Sigmoid colon (tissue), 7 donors: Measurements from ENCODE around the gene RBKS. TPM values are rescaled to one million over a fixed set of nuclear protein-coding genes. Genes with fewer than 3 reads are reported as not detected.

Experiments used
- DNase-seq: peaks from one replicate; pipeline ENCODE4 v3.0.0-alpha.2; 2019
- H3K27ac ChIP-seq, 4 donors: fragments of 200-600 bp; sonication (generic); one replicate each; pipeline ENCODE4 v1.5.1; 2016 to 2019; ENCODE audit warnings: mild to moderate bottlenecking in 1 of 4
- H3K27me3 ChIP-seq, 3 donors: fragments of 200-600 bp; sonication (generic); one replicate each; pipeline ENCODE4 v1.5.1; 2019; ENCODE audit warnings: mild to moderate bottlenecking in 1 of 3
- H3K36me3 ChIP-seq, 4 donors: fragments of 200-600 bp; sonication (generic); one replicate each; pipeline ENCODE4 v1.5.1; 2016 to 2019
- H3K4me1 ChIP-seq, 4 donors: fragments of 200-600 bp; sonication (generic); one replicate each; pipeline ENCODE4 v1.5.1; 2017 to 2019
- H3K4me3 ChIP-seq, 4 donors: fragments of 200-600 bp; sonication (generic); one replicate each; pipeline ENCODE4 v1.5.1; 2017 to 2019; ENCODE audit warnings: mild to moderate bottlenecking in 2 of 4, moderate library complexity in 1 of 4
- H3K9me3 ChIP-seq, 4 donors: fragments of 200-600 bp in 3 of 4; sonication (generic) in 3 of 4; one replicate each; pipeline versions ENCODE4 v1.5.1 to v1.6.1; 2013 to 2019
- EP300 ChIP-seq, 4 donors: sonication (generic); formaldehyde crosslinking; IDR thresholded peaks; one replicate each; pipeline ENCODE4 v1.6.1; 2017; ENCODE audit warnings: antibody characterized with exemption in 4 of 4
- POLR2A ChIP-seq, 2 donors: fragments of 450-650 bp; IDR thresholded peaks; one replicate each; pipeline ENCODE4 v1.6.1; 2016; ENCODE audit warnings: antibody characterized with exemption in 2 of 2, mild to moderate bottlenecking in 2 of 2, moderate library complexity in 2 of 2
- POLR2AphosphoS5 ChIP-seq, 4 donors: sonication (generic); formaldehyde crosslinking; IDR thresholded peaks; one replicate each; pipeline ENCODE4 v1.6.1; 2017; ENCODE audit warnings: antibody characterized with exemption in 4 of 4
- WGBS, 2 donors: extraction: QIAGEN DNeasy Blood & Tissue Kit; methylation state at CpG; one replicate each; pipeline ENCODE4 v1.1.7; 2013; 5-methylcytosine and 5-hydroxymethylcytosine counted together
- intact Hi-C: fragments of 100-400 bp; cut with DNase I; formaldehyde crosslinking; loops from one replicate; pipeline ENCODE4 v1.15.1; 2023
- polyA plus RNA-seq, 3 donors: library from polyadenylated mRNA; stranded (reverse); fragments of 200-250 nt; gene quantifications; one replicate each; pipeline ENCODE4 v1.2.3, GENCODE V29; 2013
- total RNA-seq, 4 donors: library from RNA; depleted of rRNA; stranded (reverse); fragments of >200 nt; gene quantifications; one replicate each; pipeline ENCODE4 v1.1.0, GENCODE V29; 2016
- TF ChIP-seq, protein P1 (sequence below), 4 experiments: fragments of 450-650 bp in 3 of 4; fragments of 200-600 bp in 1 of 4; IDR thresholded peaks; one replicate each; pipeline ENCODE4 v1.5.1; 2016 to 2019; ENCODE audit warnings: antibody characterized with exemption in 4 of 4, mild to moderate bottlenecking in 3 of 4, moderate library complexity in 2 of 4
- donor health status: healthy with polysubstance abuse.
- donor health status: Bipolar disorder and iron deficiency.
- donor health status: healthy.

The RBKS gene
- total and polyA plus RNA-seq, 7 donors = 0.55 to 28.0 (median 3.1) TPM

DNA sequence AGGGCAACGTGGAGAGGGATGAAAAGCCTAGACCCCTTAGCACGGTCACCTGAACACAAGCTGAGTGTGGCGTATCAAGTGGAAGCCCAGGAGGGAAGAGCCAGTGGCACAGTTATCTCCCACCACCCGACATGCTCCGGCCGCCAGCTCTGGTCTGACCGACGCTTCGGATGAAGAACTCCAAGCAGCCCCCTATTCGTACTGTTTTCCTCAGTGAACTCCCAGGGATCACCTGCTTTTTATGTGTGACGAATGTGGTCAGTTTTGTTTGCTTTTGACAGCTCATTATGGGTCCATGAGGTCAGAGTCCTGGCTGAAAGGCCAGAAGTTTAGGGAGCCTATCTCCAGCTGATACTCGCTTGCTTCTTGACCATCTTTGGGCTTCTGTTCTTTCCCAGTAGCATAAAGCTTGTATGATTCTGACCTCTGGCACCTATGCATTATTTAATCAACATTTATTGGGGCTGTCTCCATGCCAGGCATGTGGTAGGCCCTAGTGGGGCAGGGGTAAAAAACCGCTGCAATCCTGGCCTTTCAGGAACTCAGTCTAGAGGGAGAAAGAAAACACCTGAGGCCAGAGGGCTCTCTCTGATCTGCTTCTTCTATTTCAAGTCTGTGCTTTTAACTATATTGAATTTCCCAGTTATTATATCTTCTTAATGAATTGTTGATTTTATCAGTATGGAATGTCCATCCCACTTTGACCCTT lies 151.7 kb downstream of the RBKS start:
- 85 to 92% methylated on average over 13 of the region's 13 CpGs for WGBS, 2 donors
- TF ChIP-seq, protein P1, sequence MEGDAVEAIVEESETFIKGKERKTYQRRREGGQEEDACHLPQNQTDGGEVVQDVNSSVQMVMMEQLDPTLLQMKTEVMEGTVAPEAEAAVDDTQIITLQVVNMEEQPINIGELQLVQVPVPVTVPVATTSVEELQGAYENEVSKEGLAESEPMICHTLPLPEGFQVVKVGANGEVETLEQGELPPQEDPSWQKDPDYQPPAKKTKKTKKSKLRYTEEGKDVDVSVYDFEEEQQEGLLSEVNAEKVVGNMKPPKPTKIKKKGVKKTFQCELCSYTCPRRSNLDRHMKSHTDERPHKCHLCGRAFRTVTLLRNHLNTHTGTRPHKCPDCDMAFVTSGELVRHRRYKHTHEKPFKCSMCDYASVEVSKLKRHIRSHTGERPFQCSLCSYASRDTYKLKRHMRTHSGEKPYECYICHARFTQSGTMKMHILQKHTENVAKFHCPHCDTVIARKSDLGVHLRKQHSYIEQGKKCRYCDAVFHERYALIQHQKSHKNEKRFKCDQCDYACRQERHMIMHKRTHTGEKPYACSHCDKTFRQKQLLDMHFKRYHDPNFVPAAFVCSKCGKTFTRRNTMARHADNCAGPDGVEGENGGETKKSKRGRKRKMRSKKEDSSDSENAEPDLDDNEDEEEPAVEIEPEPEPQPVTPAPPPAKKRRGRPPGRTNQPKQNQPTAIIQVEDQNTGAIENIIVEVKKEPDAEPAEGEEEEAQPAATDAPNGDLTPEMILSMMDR (IDR thresholded peaks at IDR 0.05) = no peak
- TF ChIP-seq EP300 (IDR thresholded peaks at IDR 0.05) = no peak
- no peak for TF ChIP-seq POLR2A (IDR thresholded peaks at IDR 0.05)
- TF ChIP-seq POLR2AphosphoS5 (IDR thresholded peaks at IDR 0.05) = no peak
- no peaks in the 10 kb centered on the region for H3K36me3 ChIP-seq
- no peak overlapping the region for H3K4me3 ChIP-seq
- no peak for DNase-seq
- intact Hi-C loops = no loop called here
- peak overlapping the region in 2 of 4 donors; percentile 50 to 85 for H3K27ac ChIP-seq
- H3K9me3 ChIP-seq = no peaks in the 10 kb centered on the region
- peaks cover 0 to 14% (median 11%) of the 10 kb centered on the region in 4 donors for H3K4me1 ChIP-seq
- no peaks in the 10 kb centered on the region for H3K27me3 ChIP-seq

DNA sequence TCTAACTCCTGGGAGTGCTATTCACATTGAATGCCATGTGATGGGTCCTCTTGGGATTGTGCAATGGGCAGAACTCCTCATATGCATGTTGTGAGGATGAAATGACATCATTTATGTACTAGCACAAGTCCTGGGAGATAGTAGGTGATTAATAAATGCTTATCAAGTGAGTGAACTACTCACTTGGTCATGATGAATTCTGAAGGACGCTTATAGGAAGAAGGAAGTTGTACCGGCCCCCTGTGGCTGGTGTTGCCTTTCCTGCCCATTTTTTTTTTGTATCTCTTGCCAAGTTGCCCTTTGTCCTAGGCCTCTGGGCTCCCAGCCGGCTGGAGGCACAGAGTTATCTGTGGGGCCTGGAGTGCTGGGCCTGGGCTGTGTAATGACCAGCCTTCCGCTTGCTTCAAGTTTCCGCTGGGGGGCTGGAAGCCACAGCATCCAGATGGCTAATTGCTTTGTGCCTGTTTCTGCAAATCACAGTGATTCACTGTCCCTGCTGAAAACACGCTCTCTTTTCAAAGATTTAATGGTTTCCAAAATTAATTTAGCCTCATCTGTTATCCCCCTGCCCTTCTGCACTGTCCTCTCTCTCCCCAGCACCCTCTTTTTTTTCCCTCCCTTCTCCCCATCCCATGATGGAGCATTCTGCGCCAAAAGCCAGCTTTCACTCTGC lies 152.4 kb downstream of the RBKS start:
- H3K9me3 ChIP-seq = no peaks in the 10 kb centered on the region
- H3K27me3 ChIP-seq = no peaks in the 10 kb centered on the region
- no peaks in the 10 kb centered on the region for H3K36me3 ChIP-seq
- DNase-seq = no peak
- 52 to 67% methylated on average over 7 of the region's 7 CpGs for WGBS, 2 donors
- H3K4me1 ChIP-seq = peaks cover 0 to 14% (median 11%) of the 10 kb centered on the region in 4 donors
- no peak for TF ChIP-seq EP300 (IDR thresholded peaks at IDR 0.05)
- no peak for TF ChIP-seq POLR2AphosphoS5 (IDR thresholded peaks at IDR 0.05)
- no peak for TF ChIP-seq POLR2A (IDR thresholded peaks at IDR 0.05)
- TF ChIP-seq, protein P1 (IDR thresholded peaks at IDR 0.05) = no peak
- H3K27ac ChIP-seq = peak overlapping the region in 3 of 4 donors; percentile 77 to 85 (median 79)
- intact Hi-C loops = no loop called here
- no peak overlapping the region for H3K4me3 ChIP-seq

DNA sequence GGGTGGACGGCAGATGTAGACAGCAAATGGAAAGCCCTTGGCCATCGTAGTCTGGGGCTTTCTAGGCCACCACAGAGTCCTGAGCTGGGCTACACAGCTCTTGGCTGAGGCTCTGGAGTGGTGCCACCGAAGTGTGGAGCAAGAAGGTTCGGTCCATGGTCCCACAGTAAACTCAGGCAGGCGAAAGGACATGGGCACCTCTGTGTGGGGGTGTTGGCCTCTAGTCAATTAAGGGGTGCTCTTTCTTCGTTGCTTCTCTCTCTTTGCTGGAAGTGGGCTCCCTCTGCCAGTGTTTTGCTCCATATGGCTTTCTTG lies 153.3 kb downstream of the RBKS start:
- H3K27me3 ChIP-seq = no peaks in the 10 kb centered on the region
- intact Hi-C loops = no loop called here
- H3K4me3 ChIP-seq = no peak overlapping the region
- H3K36me3 ChIP-seq = no peaks in the 10 kb centered on the region
- peaks cover 0 to 14% (median 11%) of the 10 kb centered on the region in 4 donors for H3K4me1 ChIP-seq
- DNase-seq = no peak
- no peaks in the 10 kb centered on the region for H3K9me3 ChIP-seq
- peak overlapping the region; percentile 16 to 85 (median 78) for H3K27ac ChIP-seq
- TF ChIP-seq EP300 (IDR thresholded peaks at IDR 0.05) = no peak
- TF ChIP-seq, protein P1 (IDR thresholded peaks at IDR 0.05) = no peak
- no peak for TF ChIP-seq POLR2A (IDR thresholded peaks at IDR 0.05)
- no peak for TF ChIP-seq POLR2AphosphoS5 (IDR thresholded peaks at IDR 0.05)
- WGBS, 2 donors = 95 to 97% methylated on average over 6 of the region's 6 CpGs

DNA sequence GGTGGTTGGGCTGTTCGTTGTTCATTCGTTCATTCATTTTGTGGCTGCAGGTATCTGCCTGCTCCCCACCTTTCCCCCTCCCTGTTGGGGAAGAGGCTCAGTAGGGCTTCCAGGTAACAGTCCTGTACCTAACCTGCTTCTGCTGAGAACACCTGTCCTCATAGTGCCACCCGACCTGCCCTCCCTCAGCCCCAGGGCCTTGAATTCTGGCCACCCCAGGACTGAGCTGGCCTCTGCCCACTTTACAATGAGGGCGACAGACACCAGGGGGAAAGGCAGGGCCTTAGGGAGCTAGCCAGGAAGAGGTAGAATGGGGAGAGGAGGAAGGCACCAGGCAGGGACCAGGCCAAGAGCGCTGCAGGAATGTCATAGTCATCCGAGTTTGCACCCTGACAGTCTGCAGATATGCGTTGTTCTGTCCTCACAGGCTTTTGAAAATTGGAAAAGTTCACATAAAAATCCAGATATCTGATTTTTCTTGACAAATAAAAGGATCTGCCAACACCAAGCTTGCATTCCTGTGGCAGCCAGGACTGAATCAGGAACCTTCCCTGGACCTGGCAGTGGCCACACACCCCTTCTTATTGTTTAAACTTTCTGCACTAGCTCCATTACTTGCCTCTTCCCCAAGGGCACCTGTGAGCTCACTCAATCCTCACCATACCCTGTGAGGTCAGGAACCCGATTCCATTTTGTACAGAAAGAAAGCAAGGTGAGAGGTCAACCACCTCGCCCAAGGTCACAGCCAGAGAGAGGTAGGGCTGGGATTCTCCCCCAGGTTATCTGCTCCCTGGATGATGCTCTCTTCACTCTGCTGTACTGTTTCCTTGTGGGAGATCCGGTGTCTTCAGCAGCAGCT lies 153.9 kb downstream of the RBKS start:
- Histone ChIP-seq H3K4me1 (peaks cover 0 to 14% (median 11%) of the 10 kb centered on the region in 4 donors), H3K27me3 (no peaks in the 10 kb centered on the region), H3K9me3 (no peaks in the 10 kb centered on the region), H3K4me3 (peak overlapping the region in 3 of 4 donors; percentile 51 to 59 (median 55)), H3K36me3 (no peaks in the 10 kb centered on the region), H3K27ac (peak overlapping the region; percentile 77 to 85 (median 78))
- no peak for DNase-seq
- intact Hi-C loops = no loop called here
- WGBS, 2 donors = 92 to 94% methylated on average over 10 of the region's 10 CpGs
- TF ChIP-seq POLR2AphosphoS5 (IDR thresholded peaks at IDR 0.05) (no peak), EP300 (IDR thresholded peaks at IDR 0.05) (no peak), POLR2A (IDR thresholded peaks at IDR 0.05) (no peak)
- TF ChIP-seq, protein P1 (IDR thresholded peaks at IDR 0.05) = no peak
